SH-SY5Y (cell line): Measurements from ENCODE around the gene RRP12.

ENCODE experiments used
- GATA2 ChIP-seq: IDR thresholded peaks from 2 replicates; pipeline ENCODE4 v1.6.1; 2011; ENCODE audit warnings: mild to moderate bottlenecking, low read depth, low read length
- GATA3 ChIP-seq: IDR thresholded peaks from 2 replicates; pipeline ENCODE4 v1.6.1; 2011; ENCODE audit warnings: low read depth, mild to moderate bottlenecking, low read length, moderate library complexity

DNA sequence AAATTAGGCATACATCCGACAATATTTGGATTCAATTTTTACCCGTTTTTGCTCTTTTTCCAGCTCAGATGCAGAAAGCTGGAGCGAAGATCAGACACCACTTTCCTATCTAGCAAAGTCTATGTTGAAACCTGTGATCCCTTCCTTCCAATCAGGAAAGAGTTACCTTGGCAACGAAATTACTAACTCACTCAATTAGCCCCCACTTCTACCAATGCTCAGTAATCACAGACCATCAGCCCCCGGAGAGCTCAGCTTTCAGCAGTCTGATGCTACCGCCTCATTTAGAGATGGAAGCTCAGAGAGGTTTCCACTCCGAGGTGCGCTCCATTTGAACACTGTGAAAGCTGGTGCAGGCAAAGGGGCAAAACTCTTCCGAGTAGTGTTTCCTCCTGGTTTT lies 75.4 kb downstream of the RRP12 start:
- TF ChIP-seq GATA2: no peak
- TF ChIP-seq GATA3: no peak
